HCT116 (cell line): ENCODE results near the gene SMG6.

Source experiments
- EZH2 ChIP-seq: fragments of 200-600 bp; sonication (generic); IDR thresholded peaks from 2 replicates; pipeline ENCODE4 v1.6.1; 2017; ENCODE audit warnings: antibody characterized with exemption, mixed run types
- EZH2phosphoT487 ChIP-seq: fragments of 200-600 bp; IDR thresholded peaks from 2 replicates; pipeline ENCODE4 v1.6.1; 2018; ENCODE audit warnings: antibody characterized with exemption, borderline replicate concordance
- JUND ChIP-seq: IDR thresholded peaks from 2 replicates; pipeline ENCODE4 v1.6.1; 2012
- POLR2A ChIP-seq: IDR thresholded peaks from 2 replicates; pipeline ENCODE4 v1.7.0; 2011; ENCODE audit warnings: borderline replicate concordance; ENCODE audit not compliant: insufficient read depth, insufficient read length; ENCODE audit errors: extremely low read depth
- POLR2AphosphoS5 ChIP-seq: IDR thresholded peaks from 2 replicates; pipeline ENCODE4 v1.6.1; 2011; ENCODE audit warnings: mild to moderate bottlenecking, low read depth, low read length, moderate library complexity
- RAD21 ChIP-seq: IDR thresholded peaks from 2 replicates; pipeline ENCODE4 v1.6.1; 2012; ENCODE audit warnings: low read depth, mild to moderate bottlenecking
- SRF ChIP-seq: IDR thresholded peaks from 2 replicates; pipeline ENCODE4 v1.6.1; 2012; ENCODE audit warnings: low read depth
- ZFX ChIP-seq: fragments of 450-650 bp; IDR thresholded peaks from 2 replicates; pipeline ENCODE4 v1.6.1; 2017
- TF ChIP-seq, protein P1 (sequence below), 3 experiments: fragments of 200-600 bp in 1 of 3; sonication (generic) in 1 of 3; IDR thresholded peaks in 2 of 3; conservative IDR thresholded peaks in 1 of 3; 2 replicates each; pipeline ENCODE4 v1.5.1; 2012 to 2017; ENCODE audit warnings: low read depth in 2 of 3, low read length in 2 of 3, antibody characterized with exemption in 1 of 3, borderline replicate concordance in 1 of 3, control low read depth in 1 of 3, mild to moderate bottlenecking in 1 of 3, mixed read lengths in 1 of 3, mixed run types in 1 of 3, moderate library complexity in 1 of 3; ENCODE audit not compliant: insufficient read depth in 1 of 3
- TF ChIP-seq, protein P2 (sequence below): IDR thresholded peaks from 2 replicates; pipeline ENCODE4 v1.6.1; 2012
- TF ChIP-seq, protein P3 (sequence below): IDR thresholded peaks from 2 replicates; pipeline ENCODE4 v1.6.1; 2012; ENCODE audit warnings: low read depth
- TF ChIP-seq, protein P4 (sequence below): IDR thresholded peaks from 2 replicates; pipeline ENCODE4 v1.6.1; 2012

DNA sequence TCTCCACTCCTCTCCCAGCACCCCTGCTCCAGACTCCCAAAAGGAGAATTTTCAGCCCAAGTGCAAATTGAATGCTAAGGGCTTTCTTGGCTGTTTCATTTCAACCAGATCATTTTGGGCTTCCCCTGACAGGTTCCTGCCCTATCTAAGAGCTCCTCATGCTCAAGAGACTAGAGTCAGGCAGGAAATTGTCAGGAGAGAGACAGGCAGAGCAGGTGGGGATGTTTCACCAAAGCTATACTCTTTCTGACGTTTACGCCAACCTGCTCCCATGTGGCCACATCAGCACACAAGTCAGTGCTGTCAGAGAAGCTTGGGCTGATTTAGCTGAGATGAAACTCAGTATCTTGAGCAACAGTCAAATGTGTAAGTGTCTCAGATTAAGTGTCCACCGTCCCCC is 217.3 kb downstream of the SMG6 start:
- TF ChIP-seq, protein P1, sequence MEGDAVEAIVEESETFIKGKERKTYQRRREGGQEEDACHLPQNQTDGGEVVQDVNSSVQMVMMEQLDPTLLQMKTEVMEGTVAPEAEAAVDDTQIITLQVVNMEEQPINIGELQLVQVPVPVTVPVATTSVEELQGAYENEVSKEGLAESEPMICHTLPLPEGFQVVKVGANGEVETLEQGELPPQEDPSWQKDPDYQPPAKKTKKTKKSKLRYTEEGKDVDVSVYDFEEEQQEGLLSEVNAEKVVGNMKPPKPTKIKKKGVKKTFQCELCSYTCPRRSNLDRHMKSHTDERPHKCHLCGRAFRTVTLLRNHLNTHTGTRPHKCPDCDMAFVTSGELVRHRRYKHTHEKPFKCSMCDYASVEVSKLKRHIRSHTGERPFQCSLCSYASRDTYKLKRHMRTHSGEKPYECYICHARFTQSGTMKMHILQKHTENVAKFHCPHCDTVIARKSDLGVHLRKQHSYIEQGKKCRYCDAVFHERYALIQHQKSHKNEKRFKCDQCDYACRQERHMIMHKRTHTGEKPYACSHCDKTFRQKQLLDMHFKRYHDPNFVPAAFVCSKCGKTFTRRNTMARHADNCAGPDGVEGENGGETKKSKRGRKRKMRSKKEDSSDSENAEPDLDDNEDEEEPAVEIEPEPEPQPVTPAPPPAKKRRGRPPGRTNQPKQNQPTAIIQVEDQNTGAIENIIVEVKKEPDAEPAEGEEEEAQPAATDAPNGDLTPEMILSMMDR (IDR thresholded peaks at IDR 0.05 in 2 of 3, conservative IDR thresholded peaks at IDR 0.05 in 1 of 3; ENCODE audit: borderline replicate concordance in 1 of 3, insufficient read depth in 1 of 3, low read depth in 2 of 3, low read length in 2 of 3), result no peak
- TF ChIP-seq EZH2phosphoT487 (no peak), POLR2A (no peak), ZFX (no peak), EZH2 (no peak), POLR2AphosphoS5 (no peak), SRF (no peak), RAD21 (no peak), JUND (no peak)
- TF ChIP-seq, protein P2, sequence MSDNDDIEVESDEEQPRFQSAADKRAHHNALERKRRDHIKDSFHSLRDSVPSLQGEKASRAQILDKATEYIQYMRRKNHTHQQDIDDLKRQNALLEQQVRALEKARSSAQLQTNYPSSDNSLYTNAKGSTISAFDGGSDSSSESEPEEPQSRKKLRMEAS, result no peak
- TF ChIP-seq, protein P3, sequence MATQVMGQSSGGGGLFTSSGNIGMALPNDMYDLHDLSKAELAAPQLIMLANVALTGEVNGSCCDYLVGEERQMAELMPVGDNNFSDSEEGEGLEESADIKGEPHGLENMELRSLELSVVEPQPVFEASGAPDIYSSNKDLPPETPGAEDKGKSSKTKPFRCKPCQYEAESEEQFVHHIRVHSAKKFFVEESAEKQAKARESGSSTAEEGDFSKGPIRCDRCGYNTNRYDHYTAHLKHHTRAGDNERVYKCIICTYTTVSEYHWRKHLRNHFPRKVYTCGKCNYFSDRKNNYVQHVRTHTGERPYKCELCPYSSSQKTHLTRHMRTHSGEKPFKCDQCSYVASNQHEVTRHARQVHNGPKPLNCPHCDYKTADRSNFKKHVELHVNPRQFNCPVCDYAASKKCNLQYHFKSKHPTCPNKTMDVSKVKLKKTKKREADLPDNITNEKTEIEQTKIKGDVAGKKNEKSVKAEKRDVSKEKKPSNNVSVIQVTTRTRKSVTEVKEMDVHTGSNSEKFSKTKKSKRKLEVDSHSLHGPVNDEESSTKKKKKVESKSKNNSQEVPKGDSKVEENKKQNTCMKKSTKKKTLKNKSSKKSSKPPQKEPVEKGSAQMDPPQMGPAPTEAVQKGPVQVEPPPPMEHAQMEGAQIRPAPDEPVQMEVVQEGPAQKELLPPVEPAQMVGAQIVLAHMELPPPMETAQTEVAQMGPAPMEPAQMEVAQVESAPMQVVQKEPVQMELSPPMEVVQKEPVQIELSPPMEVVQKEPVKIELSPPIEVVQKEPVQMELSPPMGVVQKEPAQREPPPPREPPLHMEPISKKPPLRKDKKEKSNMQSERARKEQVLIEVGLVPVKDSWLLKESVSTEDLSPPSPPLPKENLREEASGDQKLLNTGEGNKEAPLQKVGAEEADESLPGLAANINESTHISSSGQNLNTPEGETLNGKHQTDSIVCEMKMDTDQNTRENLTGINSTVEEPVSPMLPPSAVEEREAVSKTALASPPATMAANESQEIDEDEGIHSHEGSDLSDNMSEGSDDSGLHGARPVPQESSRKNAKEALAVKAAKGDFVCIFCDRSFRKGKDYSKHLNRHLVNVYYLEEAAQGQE, result no peak
- TF ChIP-seq, protein P4, sequence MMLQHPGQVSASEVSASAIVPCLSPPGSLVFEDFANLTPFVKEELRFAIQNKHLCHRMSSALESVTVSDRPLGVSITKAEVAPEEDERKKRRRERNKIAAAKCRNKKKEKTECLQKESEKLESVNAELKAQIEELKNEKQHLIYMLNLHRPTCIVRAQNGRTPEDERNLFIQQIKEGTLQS, result no peak
